ENCODE results near the gene GCN1. TPM values are rescaled to one million over a fixed set of nuclear protein-coding genes. Genes with fewer than 3 reads are reported as not detected.

Gene GCN1
- 73.9 and 79.2 TPM in 2 replicates for total RNA-seq

DNA sequence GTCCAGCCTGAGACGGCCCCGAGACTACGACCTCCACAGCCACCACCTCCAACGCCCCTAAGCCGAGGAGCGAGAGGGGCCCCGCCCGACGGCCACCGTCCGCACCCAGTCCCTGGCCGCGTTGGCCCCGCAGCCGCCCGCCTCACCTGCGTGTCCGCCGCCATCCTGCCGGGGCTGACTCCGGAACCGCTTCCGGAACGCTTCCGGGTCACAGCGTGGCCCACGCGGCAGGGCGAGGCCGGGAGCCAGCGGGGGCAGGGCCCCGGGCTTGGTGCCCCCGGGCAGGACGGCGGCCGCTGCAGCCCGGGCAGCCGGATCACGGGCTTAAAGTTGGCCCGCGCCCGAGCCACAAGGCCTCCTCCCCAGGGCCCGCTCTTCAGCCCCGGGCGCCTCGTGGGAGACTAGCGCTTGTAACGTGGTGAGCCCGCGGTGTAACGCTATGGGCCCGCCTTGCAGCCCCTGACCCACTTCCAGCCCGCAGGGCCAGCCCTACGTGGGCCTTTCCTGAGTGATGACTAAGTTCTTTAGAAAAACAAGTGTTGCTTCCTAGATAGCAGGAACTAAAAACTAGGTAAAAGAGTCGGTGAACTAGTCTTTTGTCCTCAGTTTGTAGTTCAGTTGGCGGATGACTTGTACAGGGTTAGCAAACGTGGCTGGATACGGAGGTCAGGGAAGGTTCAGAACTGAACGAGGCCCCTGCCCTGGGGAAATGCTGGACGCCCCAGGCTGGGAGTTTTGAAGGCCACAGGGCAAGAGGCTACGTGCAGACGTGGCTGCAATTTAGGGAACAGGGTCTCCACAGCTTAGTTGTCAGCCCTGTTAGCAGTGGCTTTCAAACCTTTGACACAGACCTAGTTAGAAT is at the start of gene GCN1:
GCN1 (minus strand) TSS at position 182 of the 862 bp plus-strand sequence; CDS start at position 164, 18 bp downstream.
- peak within 1 kb of the TSS; percentile 95 for H3K4me3 ChIP-seq (ENCODE audit: low read depth, low read length)
- no peak for DNase-seq (ENCODE audit: low read depth)
- no peak for TF ChIP-seq CTCF (conservative IDR thresholded peaks at IDR 0.05; ENCODE audit: low read depth, low read length)

DNA sequence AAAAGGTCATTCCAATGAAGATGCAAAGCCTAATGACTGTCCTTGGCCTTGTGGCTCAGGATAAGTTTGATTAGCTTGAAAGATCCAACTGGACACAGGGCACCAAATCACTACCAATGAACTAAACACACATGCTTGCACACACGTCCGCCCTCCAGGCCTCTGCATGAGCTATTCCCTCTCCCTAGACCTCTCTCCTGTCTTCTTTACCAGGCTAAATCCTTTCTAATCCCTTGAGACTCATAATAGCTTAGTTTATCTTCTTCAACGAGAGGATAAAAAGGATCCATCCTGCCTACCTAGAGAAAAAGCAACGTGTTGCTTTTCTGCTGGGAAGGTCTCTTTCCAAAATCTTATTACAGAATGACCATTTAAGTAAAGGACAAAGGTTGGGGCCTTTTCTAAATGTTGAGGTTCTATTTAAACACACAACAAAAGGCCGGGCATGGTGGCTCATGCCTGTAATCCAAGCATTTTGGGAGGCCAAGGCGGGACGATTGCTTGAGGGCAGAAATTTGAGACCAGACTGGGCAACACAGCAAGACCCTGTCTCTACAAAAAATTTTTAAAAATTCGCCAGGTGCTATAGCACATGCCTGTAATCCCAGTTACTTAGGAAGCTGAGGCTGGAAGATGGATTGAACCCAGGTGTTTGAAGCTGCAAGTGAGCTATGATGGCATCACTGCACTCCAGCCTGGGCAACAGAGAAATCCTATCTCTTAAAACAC is 48.6 kb upstream of the GCN1 start:
- no peak for TF ChIP-seq CTCF (conservative IDR thresholded peaks at IDR 0.05; ENCODE audit: low read depth, low read length)
- DNase-seq (ENCODE audit: low read depth) = no peak
- no peak overlapping the region for H3K4me3 ChIP-seq (ENCODE audit: low read depth, low read length)

GRCh38 chr12:120242275-120242799 is 47.8 kb upstream of the GCN1 start:
- DNase-seq (ENCODE audit: low read depth) = no peak
- no peak overlapping the region for H3K4me3 ChIP-seq (ENCODE audit: low read depth, low read length)
- TF ChIP-seq CTCF (conservative IDR thresholded peaks at IDR 0.05; ENCODE audit: low read depth, low read length) = no peak

DNA sequence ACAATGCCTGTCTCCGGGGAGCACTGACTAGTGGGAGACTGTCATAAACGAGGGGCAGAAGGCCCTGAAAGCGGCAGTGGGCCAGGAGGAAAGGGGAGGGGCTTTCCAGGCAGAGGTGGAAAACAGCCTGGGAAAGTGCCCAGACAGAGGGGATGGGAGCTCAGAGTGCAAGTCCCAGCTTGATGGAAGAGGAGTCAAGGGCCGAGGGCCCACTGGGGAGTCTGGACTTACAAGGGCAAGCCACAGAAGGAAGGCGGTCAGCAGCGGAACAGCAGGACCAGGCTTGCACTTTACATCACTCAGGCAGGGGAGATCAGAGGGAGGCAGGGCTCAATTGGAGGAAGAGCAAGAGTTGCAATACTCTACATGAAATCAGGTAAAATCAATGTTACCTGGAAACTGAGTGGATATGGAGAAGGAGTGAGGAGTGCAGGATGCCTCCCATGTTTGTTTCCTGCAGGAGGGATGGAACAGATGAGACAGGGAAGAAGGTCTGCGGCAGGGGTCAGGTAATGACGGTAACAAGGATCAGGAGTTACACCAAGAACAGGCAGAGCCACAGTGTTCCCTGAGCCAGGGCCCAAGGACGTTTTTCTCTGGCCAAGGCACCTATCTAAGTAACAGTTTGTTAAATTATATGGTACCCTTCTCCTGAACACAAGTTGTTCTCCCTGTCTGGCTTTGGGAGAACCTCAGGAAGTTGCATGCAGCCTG is 47.2 kb upstream of the GCN1 start:
- no peak overlapping the region for H3K4me3 ChIP-seq (ENCODE audit: low read depth, low read length)
- no peak for TF ChIP-seq CTCF (conservative IDR thresholded peaks at IDR 0.05; ENCODE audit: low read depth, low read length)

GRCh38 chr12:120240495-120240833 is 45.9 kb upstream of the GCN1 start:
- no peak for DNase-seq (ENCODE audit: low read depth)
- H3K4me3 ChIP-seq (ENCODE audit: low read depth, low read length) = no peak overlapping the region
- no peak for TF ChIP-seq CTCF (conservative IDR thresholded peaks at IDR 0.05; ENCODE audit: low read depth, low read length)

More for the DNA sequence above, 47.2 kb upstream of the GCN1 start:
- DNase-seq (ENCODE audit: low read depth) = no peak

DNA sequence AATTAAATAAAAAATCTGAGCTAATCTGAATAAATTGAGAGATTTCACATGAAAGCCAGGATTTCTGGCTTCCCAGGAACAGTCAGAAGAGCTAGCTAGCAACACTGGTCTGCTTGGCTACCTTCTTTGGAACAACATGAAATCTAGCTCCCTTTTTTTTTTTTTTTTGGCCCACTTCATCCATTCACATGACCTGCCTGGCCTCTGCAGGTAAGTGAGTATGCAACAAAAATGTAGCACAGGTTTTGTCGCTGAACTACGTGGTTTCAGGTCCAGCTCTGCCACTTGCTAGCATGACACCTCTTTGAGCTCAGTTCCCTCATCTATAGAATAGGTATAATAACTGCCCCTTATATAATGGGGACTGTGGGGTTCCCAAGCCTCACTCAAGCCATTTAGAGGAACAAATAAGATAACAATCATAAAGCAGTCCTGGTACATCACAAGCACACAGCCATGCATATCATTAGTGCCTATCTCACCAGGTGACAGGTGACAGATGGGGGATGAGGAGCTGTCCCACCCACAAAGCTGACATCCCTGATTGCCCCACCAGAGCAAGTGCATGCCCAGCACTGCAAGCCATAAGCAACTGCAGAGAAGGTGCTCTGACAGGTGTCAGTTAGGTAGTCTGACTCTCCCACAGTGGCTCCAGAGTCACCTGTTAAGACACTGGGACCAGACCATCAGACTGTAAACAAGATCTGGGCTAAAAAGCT is 45.4 kb upstream of the GCN1 start:
- no peak for DNase-seq (ENCODE audit: low read depth)
- H3K4me3 ChIP-seq (ENCODE audit: low read depth, low read length) = no peak overlapping the region
- no peak for TF ChIP-seq CTCF (conservative IDR thresholded peaks at IDR 0.05; ENCODE audit: low read depth, low read length)
